ENCODE results near the gene IQCM.

DNA sequence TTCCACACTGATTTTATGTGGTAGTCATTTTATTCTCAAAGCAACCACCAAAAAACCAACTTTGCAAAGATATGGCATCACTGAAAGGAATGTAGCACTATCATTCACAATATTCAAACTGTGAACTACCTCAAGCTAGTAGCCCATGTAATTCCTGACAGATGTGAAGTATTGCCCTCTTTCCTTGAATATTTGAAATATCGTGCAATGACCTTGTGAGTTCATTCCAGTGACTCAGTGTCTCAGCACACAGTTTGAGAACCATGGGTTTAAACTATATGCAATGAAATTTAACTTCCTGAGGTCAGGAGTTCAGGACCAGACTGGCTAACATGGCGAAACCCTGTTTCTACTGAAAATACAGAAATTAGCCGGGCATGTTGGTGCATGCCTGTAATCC, 20.9 kb upstream of the IQCM start:
- TF ChIP-seq CTCF (conservative IDR thresholded peaks at IDR 0.05; ENCODE audit: low read length) (no peak), EZH2phosphoT487 (IDR thresholded peaks at IDR 0.05; ENCODE audit: borderline replicate concordance) (no peak)

Data from Loucy (cell line).